ENCODE data around the gene TTC28.

DNA sequence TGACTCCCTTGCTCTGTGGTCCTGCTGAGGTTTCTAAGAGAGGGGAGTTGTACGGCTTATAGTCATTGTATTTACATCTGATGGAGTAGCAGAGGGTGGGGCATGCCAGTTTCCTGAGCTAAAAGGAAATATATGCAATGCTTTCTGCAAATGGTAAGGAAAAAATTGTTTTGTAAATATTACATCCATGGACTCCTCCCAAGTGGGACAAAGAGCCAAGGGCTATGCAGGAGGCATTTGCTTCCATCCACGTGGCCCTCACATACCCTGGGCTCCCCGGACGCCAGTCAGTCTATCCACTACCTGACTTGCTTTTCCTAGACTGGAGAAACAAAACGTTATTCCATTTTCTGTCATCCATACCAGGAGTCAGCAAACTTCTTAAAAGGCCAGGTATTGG lies 700.8 kb downstream of the TTC28 start:
- no peak for TF ChIP-seq CTCF (IDR thresholded peaks at IDR 0.05)
- no peak for TF ChIP-seq POLR2AphosphoS5 (IDR thresholded peaks at IDR 0.05)
- TF ChIP-seq POLR2A (IDR thresholded peaks at IDR 0.05) = no peak
